ENCODE results near the gene KTI12. TPM values are rescaled to one million over a fixed set of nuclear protein-coding genes. Genes with fewer than 3 reads are reported as not detected.
"Not testable (repeated sequence)": the region's sequence is repeated elsewhere in the genome, so short reads cannot be mapped to it uniquely, and the experiment has no call there.

The KTI12 gene
- total RNA-seq (2012; rRNA removed), result 16.2 and 17.2 TPM in 2 replicates

- H3K4me2 ChIP-seq (ENCODE audit: low read length), result peak within 1 kb of the TSS; percentile 93
- H3K4me1 ChIP-seq (ENCODE audit: control insufficient read depth, insufficient read depth, low read length), result peaks cover 17% of the 10 kb centered on the region
- no peaks in the 10 kb centered on the region for H3K9me3 ChIP-seq (replicated peaks; ENCODE audit: low read length)
- peaks cover under 1% of the 10 kb centered on the region for H3K36me3 ChIP-seq (ENCODE audit: insufficient read depth, low read length)
- H3K9ac ChIP-seq (ENCODE audit: low read depth, low read length), result peak within 1 kb of the TSS; percentile 95
- no peaks in the 10 kb centered on the region for H3K27me3 ChIP-seq (ENCODE audit: control insufficient read depth, insufficient read depth, low read length)
- peak within 1 kb of the TSS; percentile 97 for H3K4me3 ChIP-seq (ENCODE audit: low read length)
These were observed at the start of gene KTI12 for GRCh38 chr1:52033190-52034049. TSS of gene KTI12 (minus strand) at chr1:52033810. CDS start at chr1:52033761, 49 bp downstream.

DNA sequence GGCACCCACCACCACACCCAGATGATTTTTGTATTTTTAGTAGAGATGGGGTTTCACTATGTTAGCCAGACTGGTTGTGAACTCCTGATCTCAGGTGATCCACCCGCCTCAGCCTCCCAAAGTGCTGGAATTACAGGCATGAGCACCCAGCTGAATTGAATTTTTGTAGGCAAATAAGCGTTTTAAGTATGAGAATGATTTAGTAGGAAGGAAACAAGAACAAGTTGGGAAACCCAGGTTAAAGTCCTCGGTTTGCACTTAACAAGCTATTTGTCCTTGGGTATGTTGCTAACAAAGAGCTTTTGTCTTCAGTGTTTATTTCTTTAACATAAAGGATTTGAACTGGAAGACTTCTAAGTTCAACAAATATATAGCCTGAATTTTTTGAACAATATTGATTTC, 46.4 kb upstream of the KTI12 start:
- H3K36me3 ChIP-seq (ENCODE audit: insufficient read depth, low read length), result peaks cover 24% of the 10 kb centered on the region
- H3K27me3 ChIP-seq (ENCODE audit: control insufficient read depth, insufficient read depth, low read length), result no peaks in the 10 kb centered on the region
- no peak overlapping the region for H3K4me2 ChIP-seq (ENCODE audit: low read length)
- H3K9ac ChIP-seq (ENCODE audit: low read depth, low read length), result no peak overlapping the region
- H3K9me3 ChIP-seq (replicated peaks; ENCODE audit: low read length), result no peaks in the 10 kb centered on the region
- H3K4me1 ChIP-seq (ENCODE audit: control insufficient read depth, insufficient read depth, low read length), result no peaks in the 10 kb centered on the region
- H3K4me3 ChIP-seq (ENCODE audit: low read length), result no peak overlapping the region

GRCh38 chr1:52077277-52077676, 43.7 kb upstream of the KTI12 start:
- peaks cover 31% of the 10 kb centered on the region for H3K36me3 ChIP-seq (ENCODE audit: insufficient read depth, low read length)
- not testable (repeated sequence) for H3K4me1 ChIP-seq (ENCODE audit: control insufficient read depth, insufficient read depth, low read length); H3K4me3 ChIP-seq (ENCODE audit: low read length); H3K27me3 ChIP-seq (ENCODE audit: control insufficient read depth, insufficient read depth, low read length); H3K9ac ChIP-seq (ENCODE audit: low read depth, low read length); H3K9me3 ChIP-seq (replicated peaks; ENCODE audit: low read length); H3K4me2 ChIP-seq (ENCODE audit: low read length)

- Histone ChIP-seq H3K4me1 (ENCODE audit: control insufficient read depth, insufficient read depth, low read length) (no peaks in the 10 kb centered on the region), H3K4me2 (ENCODE audit: low read length) (no peak overlapping the region), H3K27me3 (ENCODE audit: control insufficient read depth, insufficient read depth, low read length) (no peaks in the 10 kb centered on the region), H3K36me3 (ENCODE audit: insufficient read depth, low read length) (peaks cover 34% of the 10 kb centered on the region), H3K9me3 (replicated peaks; ENCODE audit: low read length) (no peaks in the 10 kb centered on the region), H3K9ac (ENCODE audit: low read depth, low read length) (no peak overlapping the region), H3K4me3 (ENCODE audit: low read length) (no peak overlapping the region)
These were observed 38.7 kb upstream of the KTI12 start for GRCh38 chr1:52072291-52072690.

DNA sequence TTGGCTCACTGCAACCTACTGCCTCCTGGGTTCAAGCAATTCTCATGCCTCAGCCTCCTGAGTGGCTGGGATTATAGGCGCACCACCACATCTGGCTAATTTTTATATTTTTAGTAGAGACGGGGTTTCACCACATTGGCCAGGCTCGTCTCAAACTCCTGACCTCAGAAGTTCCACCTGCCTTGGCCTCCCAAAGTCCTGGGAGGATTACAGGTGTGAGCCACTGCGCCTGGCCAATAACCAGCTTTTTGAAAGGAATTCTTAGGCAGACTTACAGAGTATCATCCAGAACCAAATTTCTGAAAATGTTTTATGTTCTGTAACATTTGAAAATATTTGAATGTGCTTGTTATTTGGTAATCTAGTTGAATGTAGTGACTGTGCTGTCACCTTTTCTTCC, 37.1 kb upstream of the KTI12 start:
- Histone ChIP-seq H3K9me3 (replicated peaks; ENCODE audit: low read length) (no peaks in the 10 kb centered on the region), H3K4me3 (ENCODE audit: low read length) (no peak overlapping the region), H3K4me2 (ENCODE audit: low read length) (no peak overlapping the region), H3K27me3 (ENCODE audit: control insufficient read depth, insufficient read depth, low read length) (no peaks in the 10 kb centered on the region), H3K9ac (ENCODE audit: low read depth, low read length) (no peak overlapping the region), H3K36me3 (ENCODE audit: insufficient read depth, low read length) (peaks cover 42% of the 10 kb centered on the region), H3K4me1 (ENCODE audit: control insufficient read depth, insufficient read depth, low read length) (no peaks in the 10 kb centered on the region)

DNA sequence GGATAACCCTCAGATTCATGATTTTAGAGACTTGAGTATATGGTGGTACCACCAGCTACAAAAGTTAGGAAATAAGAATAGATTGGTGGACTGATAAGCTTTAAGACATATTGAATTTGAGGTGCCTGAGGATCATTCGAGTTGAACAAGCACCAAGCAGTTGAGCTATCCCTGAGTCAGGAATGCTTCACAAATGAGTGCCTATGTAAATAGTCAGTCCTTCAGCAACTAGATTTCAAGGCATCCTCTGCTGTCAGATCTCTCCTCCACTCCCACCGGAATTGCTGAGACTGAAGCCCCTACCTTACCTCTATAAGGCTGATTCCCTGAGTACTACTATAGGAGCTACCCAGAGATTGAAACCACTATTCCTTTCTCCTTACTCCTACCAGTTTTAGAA, 29.6 kb upstream of the KTI12 start:
- no peak overlapping the region for H3K9ac ChIP-seq (ENCODE audit: low read depth, low read length)
- H3K36me3 ChIP-seq (ENCODE audit: insufficient read depth, low read length), result peaks cover 51% of the 10 kb centered on the region
- no peak overlapping the region for H3K4me2 ChIP-seq (ENCODE audit: low read length)
- peaks cover 14% of the 10 kb centered on the region for H3K4me1 ChIP-seq (ENCODE audit: control insufficient read depth, insufficient read depth, low read length)
- no peaks in the 10 kb centered on the region for H3K27me3 ChIP-seq (ENCODE audit: control insufficient read depth, insufficient read depth, low read length)
- no peak overlapping the region for H3K4me3 ChIP-seq (ENCODE audit: low read length)
- no peaks in the 10 kb centered on the region for H3K9me3 ChIP-seq (replicated peaks; ENCODE audit: low read length)

- Histone ChIP-seq H3K4me3 (ENCODE audit: low read length) (no peak overlapping the region), H3K36me3 (ENCODE audit: insufficient read depth, low read length) (peaks cover 37% of the 10 kb centered on the region), H3K27me3 (ENCODE audit: control insufficient read depth, insufficient read depth, low read length) (no peaks in the 10 kb centered on the region)
These were observed 27.2 kb upstream of the KTI12 start for GRCh38 chr1:52060822-52061221.

GRCh38 chr1:52059888-52060287, 26.3 kb upstream of the KTI12 start:
- Histone ChIP-seq H3K9ac (ENCODE audit: low read depth, low read length) (no peak overlapping the region), H3K4me1 (ENCODE audit: control insufficient read depth, insufficient read depth, low read length) (peaks cover 26% of the 10 kb centered on the region), H3K4me3 (ENCODE audit: low read length) (no peak overlapping the region), H3K9me3 (replicated peaks; ENCODE audit: low read length) (no peaks in the 10 kb centered on the region), H3K27me3 (ENCODE audit: control insufficient read depth, insufficient read depth, low read length) (no peaks in the 10 kb centered on the region), H3K36me3 (ENCODE audit: insufficient read depth, low read length) (peaks cover 31% of the 10 kb centered on the region), H3K4me2 (ENCODE audit: low read length) (no peak overlapping the region)

More at GRCh38 chr1:52060822-52061221, 27.2 kb upstream of the KTI12 start:
- Histone ChIP-seq H3K9ac (ENCODE audit: low read depth, low read length) (no peak overlapping the region), H3K4me1 (ENCODE audit: control insufficient read depth, insufficient read depth, low read length) (peaks cover 26% of the 10 kb centered on the region), H3K9me3 (replicated peaks; ENCODE audit: low read length) (no peaks in the 10 kb centered on the region), H3K4me2 (ENCODE audit: low read length) (no peak overlapping the region)

DNA sequence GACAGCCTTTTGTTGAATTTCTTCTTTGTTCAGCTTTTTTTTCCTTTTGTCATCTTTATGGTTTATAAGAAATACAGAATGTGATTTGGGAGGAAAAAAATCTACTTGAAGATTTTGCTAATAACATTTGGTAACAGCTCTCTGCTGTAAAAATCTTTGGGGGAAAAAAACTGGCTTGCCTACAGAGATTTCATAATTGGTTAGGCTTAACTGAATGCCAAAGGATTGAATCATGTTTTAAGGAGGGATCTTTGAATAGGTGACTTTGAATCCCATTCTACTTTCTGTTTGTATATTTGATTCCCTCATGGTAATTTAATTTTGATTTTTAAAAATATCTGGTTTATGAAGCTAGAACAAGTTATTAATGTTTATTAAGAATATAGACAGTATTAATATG, 25.7 kb upstream of the KTI12 start:
- H3K9ac ChIP-seq (ENCODE audit: low read depth, low read length), result peak overlapping the region; percentile 21
- no peaks in the 10 kb centered on the region for H3K27me3 ChIP-seq (ENCODE audit: control insufficient read depth, insufficient read depth, low read length)
- peaks cover 26% of the 10 kb centered on the region for H3K4me1 ChIP-seq (ENCODE audit: control insufficient read depth, insufficient read depth, low read length)
- H3K4me2 ChIP-seq (ENCODE audit: low read length), result peak overlapping the region; percentile 72
- peaks cover 26% of the 10 kb centered on the region for H3K36me3 ChIP-seq (ENCODE audit: insufficient read depth, low read length)
- H3K4me3 ChIP-seq (ENCODE audit: low read length), result peak overlapping the region; percentile 48
- no peaks in the 10 kb centered on the region for H3K9me3 ChIP-seq (replicated peaks; ENCODE audit: low read length)

- Histone ChIP-seq H3K4me1 (ENCODE audit: control insufficient read depth, insufficient read depth, low read length) (peaks cover 35% of the 10 kb centered on the region), H3K9ac (ENCODE audit: low read depth, low read length) (no peak overlapping the region), H3K4me3 (ENCODE audit: low read length) (peak overlapping the region; percentile 97), H3K27me3 (ENCODE audit: control insufficient read depth, insufficient read depth, low read length) (no peaks in the 10 kb centered on the region), H3K36me3 (ENCODE audit: insufficient read depth, low read length) (peaks cover 15% of the 10 kb centered on the region), H3K9me3 (replicated peaks; ENCODE audit: low read length) (no peaks in the 10 kb centered on the region), H3K4me2 (ENCODE audit: low read length) (peak overlapping the region; percentile 96)
These were observed 24.3 kb upstream of the KTI12 start for GRCh38 chr1:52057876-52058415.

DNA sequence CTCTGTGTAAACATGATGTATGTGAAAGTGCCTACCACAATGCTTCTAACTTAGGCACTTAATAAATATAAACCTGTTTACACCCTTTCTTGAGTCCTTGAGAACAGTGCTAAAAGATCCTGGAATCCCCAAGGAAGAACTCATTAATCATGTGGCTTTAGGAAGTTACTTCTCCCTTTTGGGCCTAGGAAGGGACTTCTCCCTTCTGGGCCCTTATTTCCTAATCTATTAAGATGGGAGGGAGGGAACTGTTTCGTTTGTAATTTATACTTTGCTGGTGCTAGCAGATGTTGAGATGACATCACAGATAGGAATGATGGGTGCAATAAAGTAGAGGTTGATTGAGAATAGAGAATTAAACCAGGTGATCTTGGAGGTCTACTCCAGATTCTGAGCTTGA, 23.6 kb upstream of the KTI12 start:
- peak overlapping the region; percentile 94 for H3K9ac ChIP-seq (ENCODE audit: low read depth, low read length)
- peaks cover 15% of the 10 kb centered on the region for H3K36me3 ChIP-seq (ENCODE audit: insufficient read depth, low read length)
- no peaks in the 10 kb centered on the region for H3K9me3 ChIP-seq (replicated peaks; ENCODE audit: low read length)
- H3K4me3 ChIP-seq (ENCODE audit: low read length), result peak overlapping the region; percentile 97
- H3K4me1 ChIP-seq (ENCODE audit: control insufficient read depth, insufficient read depth, low read length), result peaks cover 35% of the 10 kb centered on the region
- H3K27me3 ChIP-seq (ENCODE audit: control insufficient read depth, insufficient read depth, low read length), result no peaks in the 10 kb centered on the region
- H3K4me2 ChIP-seq (ENCODE audit: low read length), result peak overlapping the region; percentile 96

- Histone ChIP-seq H3K4me1 (ENCODE audit: control insufficient read depth, insufficient read depth, low read length) (peaks cover 35% of the 10 kb centered on the region), H3K9me3 (replicated peaks; ENCODE audit: low read length) (no peaks in the 10 kb centered on the region), H3K9ac (ENCODE audit: low read depth, low read length) (peak overlapping the region; percentile 94), H3K4me3 (ENCODE audit: low read length) (peak overlapping the region; percentile 97), H3K27me3 (ENCODE audit: control insufficient read depth, insufficient read depth, low read length) (no peaks in the 10 kb centered on the region), H3K36me3 (ENCODE audit: insufficient read depth, low read length) (peaks cover 15% of the 10 kb centered on the region), H3K4me2 (ENCODE audit: low read length) (peak overlapping the region; percentile 96)
These were observed 23.3 kb upstream of the KTI12 start for GRCh38 chr1:52056937-52057231.

All from skeletal muscle satellite cell (primary cell).